ENCODE measurements around the gene CHRM4. TPM values are rescaled to one million over a fixed set of nuclear protein-coding genes. Genes with fewer than 3 reads are reported as not detected.

CHRM4 gene
- total and polyA plus RNA-seq, 11 donors: 0.08 to 0.27 (median 0.17) TPM; not detected in 7

DNA sequence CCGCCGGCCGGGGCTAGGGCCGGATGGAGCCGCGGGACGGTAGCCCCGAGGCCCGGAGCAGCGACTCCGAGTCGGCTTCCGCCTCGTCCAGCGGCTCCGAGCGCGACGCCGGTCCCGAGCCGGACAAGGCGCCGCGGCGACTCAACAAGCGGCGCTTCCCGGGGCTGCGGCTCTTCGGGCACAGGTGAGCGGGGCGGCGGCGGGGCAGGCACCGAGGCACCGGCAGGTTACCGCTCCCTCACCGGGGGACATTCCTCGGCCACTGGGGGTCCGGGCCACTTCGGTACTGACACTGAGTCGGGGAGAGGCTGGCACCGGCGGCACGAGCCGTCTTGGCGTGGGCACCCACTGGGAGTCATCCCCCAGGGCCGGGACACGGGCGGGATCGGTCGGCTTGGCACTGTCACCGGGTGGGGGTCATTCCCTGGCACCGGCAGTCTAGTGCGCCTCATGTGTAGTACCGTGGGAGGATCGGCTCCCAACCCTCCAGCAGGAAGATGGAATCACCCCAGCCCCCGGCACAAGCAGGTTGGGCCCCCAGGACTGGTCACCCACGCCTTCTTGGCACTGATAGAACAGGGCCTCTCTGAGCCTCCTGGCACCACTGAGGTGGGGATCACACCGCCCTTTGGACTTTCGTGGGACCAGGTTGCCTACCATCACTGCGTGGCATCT is 43.8 kb downstream of the CHRM4 start:
- Histone ChIP-seq H3K4me3 (peak overlapping the region; percentile 72 to 95 (median 84)), H3K27me3 (no peaks in the 10 kb centered on the region), H3K36me3 (peaks cover 0 to 5% (median 0%) of the 10 kb centered on the region in 9 donors), H3K4me1 (peaks cover 5 to 79% (median 56%) of the 10 kb centered on the region in 12 donors), H3K9me3 (no peaks in the 10 kb centered on the region), H3K27ac (peak overlapping the region in 11 of 12 donors; percentile 29 to 86 (median 67))
- intact Hi-C loops (cut with DNase I): loop anchor here in 1 of 10 donors (2.0 kb wide), 1 partner anchor 17 kb away; no protein-coding TSS in a partner anchor
- ATAC-seq (peak in 2 of 4 donors; percentile 1), DNase-seq (peak in 2 of 5 donors; percentile 51 to 63)
- 1 to 24% (median 17%) methylated on average over 29 to 63 of the region's 63 CpGs for WGBS, 4 donors
- TF ChIP-seq POLR2A (IDR thresholded peaks at IDR 0.05): no peak
- TF ChIP-seq, protein P1, sequence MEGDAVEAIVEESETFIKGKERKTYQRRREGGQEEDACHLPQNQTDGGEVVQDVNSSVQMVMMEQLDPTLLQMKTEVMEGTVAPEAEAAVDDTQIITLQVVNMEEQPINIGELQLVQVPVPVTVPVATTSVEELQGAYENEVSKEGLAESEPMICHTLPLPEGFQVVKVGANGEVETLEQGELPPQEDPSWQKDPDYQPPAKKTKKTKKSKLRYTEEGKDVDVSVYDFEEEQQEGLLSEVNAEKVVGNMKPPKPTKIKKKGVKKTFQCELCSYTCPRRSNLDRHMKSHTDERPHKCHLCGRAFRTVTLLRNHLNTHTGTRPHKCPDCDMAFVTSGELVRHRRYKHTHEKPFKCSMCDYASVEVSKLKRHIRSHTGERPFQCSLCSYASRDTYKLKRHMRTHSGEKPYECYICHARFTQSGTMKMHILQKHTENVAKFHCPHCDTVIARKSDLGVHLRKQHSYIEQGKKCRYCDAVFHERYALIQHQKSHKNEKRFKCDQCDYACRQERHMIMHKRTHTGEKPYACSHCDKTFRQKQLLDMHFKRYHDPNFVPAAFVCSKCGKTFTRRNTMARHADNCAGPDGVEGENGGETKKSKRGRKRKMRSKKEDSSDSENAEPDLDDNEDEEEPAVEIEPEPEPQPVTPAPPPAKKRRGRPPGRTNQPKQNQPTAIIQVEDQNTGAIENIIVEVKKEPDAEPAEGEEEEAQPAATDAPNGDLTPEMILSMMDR (IDR thresholded peaks at IDR 0.05): no peak

DNA sequence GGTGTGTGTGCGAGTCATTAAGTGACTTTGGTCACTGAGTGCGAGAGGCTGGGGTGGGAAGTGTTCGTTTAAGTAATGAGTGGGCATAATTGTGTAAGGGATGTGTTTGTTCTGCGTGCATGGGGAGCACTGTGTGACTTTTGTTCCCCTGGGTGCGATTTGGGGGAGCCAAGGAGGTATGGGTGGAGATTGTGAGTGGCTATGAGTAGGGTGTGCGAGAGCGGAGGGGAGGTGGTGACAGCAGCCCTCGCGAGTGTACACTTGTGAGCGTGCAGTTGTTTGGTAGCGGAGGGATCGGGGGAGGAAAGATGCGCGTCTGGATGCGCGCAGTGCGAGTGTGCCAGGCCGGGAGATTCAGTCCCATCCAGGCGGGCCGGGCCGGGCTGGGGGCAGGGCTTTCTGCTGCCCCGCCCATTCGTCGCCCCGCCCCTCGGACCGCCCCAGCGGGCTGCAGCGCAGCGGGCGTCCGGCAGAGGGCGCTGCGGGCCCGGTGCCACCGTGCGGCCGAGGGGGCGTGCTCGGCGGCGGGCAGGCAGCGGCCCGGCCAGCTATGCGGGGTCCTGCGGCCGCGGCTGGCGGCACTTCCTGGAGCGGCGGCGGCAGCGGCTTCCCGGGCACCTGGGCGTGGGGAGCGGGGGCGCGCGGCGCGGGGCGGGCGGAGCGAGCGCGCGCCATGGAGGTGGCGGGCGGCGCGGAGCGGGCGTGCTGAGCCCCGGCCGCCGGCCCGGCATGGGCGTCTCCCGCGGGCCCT is 44.5 kb downstream of the CHRM4 start, which contains the start of gene DGKZ:
Gene DGKZ, plus strand, starts transcription at position 578 of the 751 bp plus-strand sequence. CDS start 197 bp downstream, outside the sequence.
- Histone ChIP-seq H3K9me3 (no peaks in the 10 kb centered on the region), H3K4me1 (peaks cover 5 to 79% (median 54%) of the 10 kb centered on the region in 12 donors), H3K4me3 (peak within 1 kb of the TSS; percentile 72 to 95 (median 84)), H3K36me3 (peaks cover 0 to 5% (median 0%) of the 10 kb centered on the region in 9 donors), H3K27me3 (no peaks in the 10 kb centered on the region), H3K27ac (peak within 1 kb of the TSS in 11 of 12 donors; percentile 66 to 93 (median 84))
- DNase-seq: peak; percentile 87 to 95 (median 88)
- ATAC-seq: peak; percentile 61 to 83 (median 78)
- TF ChIP-seq, protein P1 (IDR thresholded peaks at IDR 0.05): peak; percentile 49 to 99 (median 82)
- TF ChIP-seq POLR2A (IDR thresholded peaks at IDR 0.05): peak in 1 of 2 donors; percentile 65
- 6 to 16% (median 10%) methylated on average over 19 to 80 of the region's 80 CpGs for WGBS, 4 donors
- intact Hi-C loops (cut with DNase I): no loop called here

- peak overlapping the region; percentile 22 to 93 (median 62) for H3K4me3 ChIP-seq
- H3K27ac ChIP-seq: peak overlapping the region; percentile 51 to 93 (median 84)
- no peaks in the 10 kb centered on the region for H3K9me3 ChIP-seq
- DNase-seq (no peak), ATAC-seq (peak in 2 of 4 donors; percentile 0 to 5)
- 55 to 62% (median 62%) methylated on average over 10 of the region's 10 CpGs for WGBS, 4 donors
- peaks cover 0 to 2% (median 0%) of the 10 kb centered on the region in 9 donors for H3K36me3 ChIP-seq
- intact Hi-C loops (cut with DNase I): no loop called here
- no peaks in the 10 kb centered on the region for H3K27me3 ChIP-seq
- peaks cover 0 to 78% (median 50%) of the 10 kb centered on the region in 12 donors for H3K4me1 ChIP-seq
- no peak for TF ChIP-seq POLR2A (IDR thresholded peaks at IDR 0.05)
- TF ChIP-seq, protein P1 (IDR thresholded peaks at IDR 0.05): no peak
Measured at GRCh38 chr11:46345881-46346484, 45.6 kb downstream of the CHRM4 start.
